DOHH2 (cell line): ENCODE results near the gene HTRA3.

Experiments
- H3F3A ChIP-seq: fragments of 200-600 bp; sonication (generic), shearing (Covaris generic); 2 replicates; pipeline ENCODE4 v1.6.0; 2016; ENCODE audit warnings: antibody characterized with exemption, mild to moderate bottlenecking; ENCODE audit not compliant: control insufficient read depth, insufficient read depth
- H3K27ac ChIP-seq: fragments of 200-600 bp; sonication (generic); 2 replicates; pipeline ENCODE4 v1.5.1; 2014; ENCODE audit warnings: low read depth, mild to moderate bottlenecking, low read length, moderate library complexity
- H3K27me3 ChIP-seq: fragments of 200-600 bp; sonication (generic); 2 replicates; pipeline ENCODE4 v1.6.1; 2014; ENCODE audit warnings: mild to moderate bottlenecking, low read length, mixed read lengths; ENCODE audit not compliant: control insufficient read depth
- H3K36me3 ChIP-seq: fragments of 200-600 bp; sonication (generic); 2 replicates; pipeline ENCODE4 v1.6.1; 2014; ENCODE audit warnings: mild to moderate bottlenecking, low read length, moderate library complexity, mixed read lengths; ENCODE audit not compliant: control insufficient read depth
- H3K4me1 ChIP-seq: fragments of 200-600 bp; sonication (generic); 2 replicates; pipeline ENCODE4 v1.6.1; 2014; ENCODE audit warnings: mild to moderate bottlenecking, low read length, mixed read lengths; ENCODE audit not compliant: control insufficient read depth
- H3K4me2 ChIP-seq: fragments of 200-600 bp; sonication (generic); 2 replicates; pipeline ENCODE4 v1.6.0; 2014; ENCODE audit warnings: mild to moderate bottlenecking, low read length, moderate library complexity
- H3K4me3 ChIP-seq: fragments of 200-600 bp; sonication (generic); 2 replicates; pipeline ENCODE4 v1.5.1; 2014; ENCODE audit warnings: mild to moderate bottlenecking, low read length, mixed read lengths
- H3K79me2 ChIP-seq: fragments of 200-600 bp; sonication (generic); 2 replicates; pipeline ENCODE4 v1.6.1; 2014; ENCODE audit warnings: mild to moderate bottlenecking, low read length, mixed read lengths; ENCODE audit not compliant: control insufficient read depth
- H3K9me2 ChIP-seq: fragments of 200-600 bp; sonication (generic); replicated peaks from 2 replicates; pipeline ENCODE4 v1.6.1; 2014; ENCODE audit warnings: mild to moderate bottlenecking, low read length, mixed read lengths; ENCODE audit not compliant: control insufficient read depth
- H3K9me3 ChIP-seq: fragments of 200-600 bp; sonication (generic); 2 replicates; pipeline ENCODE4 v1.6.1; 2014; ENCODE audit warnings: antibody characterized with exemption, low read length, mixed read lengths; ENCODE audit not compliant: control insufficient read depth, insufficient read depth
- H4K20me1 ChIP-seq: fragments of 200-600 bp; sonication (generic); 2 replicates; pipeline ENCODE4 v1.6.0; 2014; ENCODE audit warnings: low read depth, mild to moderate bottlenecking, antibody characterized with exemption, low read length, moderate library complexity; ENCODE audit not compliant: control insufficient read depth, insufficient read depth
- CTCF ChIP-seq: fragments of 200-600 bp; sonication (generic); IDR thresholded peaks from one replicate; pipeline ENCODE4 v1.5.1; 2014; ENCODE audit warnings: antibody characterized with exemption, mild to moderate bottlenecking, low read depth, low read length; ENCODE audit not compliant: poor library complexity, severe bottlenecking
- EZH2phosphoT487 ChIP-seq: fragments of 200-600 bp; sonication (generic); IDR thresholded peaks from 2 replicates; pipeline ENCODE4 v1.6.1; 2017; ENCODE audit warnings: borderline replicate concordance, mild to moderate bottlenecking, antibody characterized with exemption, low read length, moderate library complexity, mixed read lengths

Gene HTRA3

GRCh38 chr4:8286719-8287342 is 17.3 kb downstream of the HTRA3 start:
- peaks cover 4% of the 10 kb centered on the region; the same call in 1 of the 2 replicates for H3K4me1 ChIP-seq
- H3K9me2 ChIP-seq: no peaks in the 10 kb centered on the region
- no peak overlapping the region for H3K4me2 ChIP-seq
- H3K27ac ChIP-seq: no peak overlapping the region
- TF ChIP-seq CTCF: no peak
- TF ChIP-seq EZH2phosphoT487: no peak
- no peak overlapping the region for H3K4me3 ChIP-seq
- no peaks in the 10 kb centered on the region for H3K36me3 ChIP-seq
- H3K79me2 ChIP-seq: no peaks in the 10 kb centered on the region
- H3K27me3 ChIP-seq: no peaks in the 10 kb centered on the region
- H4K20me1 ChIP-seq: no peaks in the 10 kb centered on the region
- no peaks in the 10 kb centered on the region for H3F3A ChIP-seq
- no peaks in the 10 kb centered on the region for H3K9me3 ChIP-seq

DNA sequence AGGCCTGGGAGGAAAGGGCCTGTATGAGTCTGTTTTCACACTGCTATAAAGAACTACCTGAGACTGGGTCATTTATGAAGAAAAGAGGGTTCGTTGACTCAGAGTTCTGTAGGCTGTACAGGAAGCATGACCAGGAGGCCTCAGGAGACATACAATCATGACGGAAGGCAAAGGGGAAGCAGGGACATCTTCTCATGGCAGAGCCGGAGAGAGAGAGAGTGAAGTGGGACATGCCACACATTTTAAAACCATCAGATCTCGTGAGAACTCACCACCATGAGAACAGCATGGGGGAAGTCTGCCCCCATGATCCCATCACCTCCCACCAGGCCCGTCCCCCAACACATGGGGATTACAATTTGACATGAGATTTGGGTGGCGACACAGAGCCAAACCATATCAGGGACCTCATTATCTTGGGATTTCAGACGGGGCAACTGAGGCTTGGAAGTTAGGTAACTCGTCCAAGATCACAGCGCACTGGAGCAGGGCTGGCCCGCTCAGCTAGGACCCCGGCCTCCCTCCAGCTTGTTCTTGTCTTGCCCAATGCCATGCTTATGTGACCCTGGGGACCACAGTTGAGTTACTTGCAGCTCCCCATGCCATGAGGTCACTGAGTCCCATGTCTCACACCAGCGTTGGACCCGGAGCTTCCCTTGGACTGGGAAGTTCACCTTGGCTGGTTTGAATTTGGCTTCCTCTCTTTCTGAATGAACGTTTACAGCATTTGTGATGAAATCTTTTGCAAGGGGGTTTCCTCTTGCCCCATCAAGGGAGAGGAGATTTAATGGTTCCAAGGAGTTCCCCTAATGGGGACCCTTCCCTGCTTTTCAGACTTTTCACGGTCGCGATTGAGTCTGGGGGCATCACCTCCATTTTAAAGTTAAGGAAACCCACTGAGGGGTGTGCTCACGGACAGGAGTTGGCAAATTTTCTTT is 18.1 kb downstream of the HTRA3 start:
- TF ChIP-seq CTCF: no peak
- TF ChIP-seq EZH2phosphoT487: no peak
- no peaks in the 10 kb centered on the region for H3K27me3 ChIP-seq
- H3K79me2 ChIP-seq: no peaks in the 10 kb centered on the region
- no peaks in the 10 kb centered on the region for H3F3A ChIP-seq
- H3K4me2 ChIP-seq: no peak overlapping the region
- peaks cover 4% of the 10 kb centered on the region; the same call in 1 of the 2 replicates for H3K4me1 ChIP-seq
- no peaks in the 10 kb centered on the region for H3K9me2 ChIP-seq
- no peak overlapping the region for H3K4me3 ChIP-seq
- H3K27ac ChIP-seq: no peak overlapping the region
- no peaks in the 10 kb centered on the region for H3K9me3 ChIP-seq
- H4K20me1 ChIP-seq: no peaks in the 10 kb centered on the region
- H3K36me3 ChIP-seq: no peaks in the 10 kb centered on the region

GRCh38 chr4:8289151-8289750 is 19.7 kb downstream of the HTRA3 start:
- Histone ChIP-seq H3K9me3 (no peaks in the 10 kb centered on the region), H3K4me3 (no peak overlapping the region), H3K27ac (no peak overlapping the region), H3K79me2 (no peaks in the 10 kb centered on the region), H3K27me3 (no peaks in the 10 kb centered on the region), H3K36me3 (no peaks in the 10 kb centered on the region), H3K4me2 (no peak overlapping the region), H3K9me2 (no peaks in the 10 kb centered on the region), H3K4me1 (peaks cover 4% of the 10 kb centered on the region; the same call in 1 of the 2 replicates), H4K20me1 (no peaks in the 10 kb centered on the region), H3F3A (no peaks in the 10 kb centered on the region)
- no peak for TF ChIP-seq EZH2phosphoT487
- TF ChIP-seq CTCF: no peak
